Thyroid gland (tissue), 4 donors: ENCODE data around the gene ADCY1. TPM values are rescaled to one million over a fixed set of nuclear protein-coding genes. Genes with fewer than 3 reads are reported as not detected.

Experiments used
- DNase-seq, 2 donors: peaks; one replicate each; pipeline ENCODE4 v3.0.0-alpha.2; 2019
- H3K27ac ChIP-seq, 3 donors: fragments of 200-600 bp; sonication (generic); 1 replicate in 2 of 3; 2 replicates in 1 of 3; pipeline ENCODE4 v1.5.1; 2016 to 2019; ENCODE audit warnings: mild to moderate bottlenecking in 1 of 3, moderate library complexity in 1 of 3
- H3K27me3 ChIP-seq: fragments of 200-600 bp; sonication (generic); one replicate; pipeline ENCODE4 v1.5.1; 2019
- H3K36me3 ChIP-seq, 2 donors: fragments of 200-600 bp; sonication (generic); one replicate each; pipeline ENCODE4 v1.5.1; 2016 to 2019
- H3K4me1 ChIP-seq, 2 donors: fragments of 200-600 bp; sonication (generic); one replicate each; pipeline ENCODE4 v1.5.1; 2017 to 2019
- H3K4me3 ChIP-seq, 3 donors: fragments of 200-600 bp; sonication (generic); replicated peaks in 1 of 3; 1 replicate in 2 of 3; 2 replicates in 1 of 3; pipeline ENCODE4 v1.5.1; 2016; ENCODE audit warnings: mild to moderate bottlenecking in 1 of 3
- H3K9me3 ChIP-seq: fragments of 200-600 bp; sonication (generic); one replicate; pipeline ENCODE4 v1.5.1; 2017
- CTCF ChIP-seq, 6 experiments: fragments of 200-600 bp in 3 of 6; fragments of 450-650 bp in 3 of 6; sonication (generic) in 3 of 6; IDR thresholded peaks; one replicate each; pipeline ENCODE4 v1.5.1; 2016 to 2019; ENCODE audit warnings: antibody characterized with exemption in 6 of 6, mild to moderate bottlenecking in 2 of 6, inconsistent platforms in 1 of 6, moderate library complexity in 1 of 6
- POLR2A ChIP-seq, 2 donors: fragments of 450-650 bp; IDR thresholded peaks; one replicate each; pipeline ENCODE4 v1.6.1; 2017; ENCODE audit warnings: antibody characterized with exemption in 2 of 2, mild to moderate bottlenecking in 2 of 2, moderate library complexity in 1 of 2
- WGBS, 2 donors: methylation state at CpG; one replicate each; pipeline ENCODE4 v1.1.5; 2017; 5-methylcytosine and 5-hydroxymethylcytosine counted together
- intact Hi-C: fragments of 100-400 bp; cut with DNase I; formaldehyde crosslinking; loops from one replicate; pipeline ENCODE4 v1.15.1; 2023
- total RNA-seq, 4 donors: library from RNA; depleted of rRNA; stranded (reverse); fragments of >200 nt; gene quantifications; one replicate each; pipeline ENCODE4 v1.2.3, GENCODE V29; 2016

The ADCY1 gene
- total RNA-seq, 4 donors from 2014 or later: 5.8 to 11.6 (median 7.7) TPM

DNA sequence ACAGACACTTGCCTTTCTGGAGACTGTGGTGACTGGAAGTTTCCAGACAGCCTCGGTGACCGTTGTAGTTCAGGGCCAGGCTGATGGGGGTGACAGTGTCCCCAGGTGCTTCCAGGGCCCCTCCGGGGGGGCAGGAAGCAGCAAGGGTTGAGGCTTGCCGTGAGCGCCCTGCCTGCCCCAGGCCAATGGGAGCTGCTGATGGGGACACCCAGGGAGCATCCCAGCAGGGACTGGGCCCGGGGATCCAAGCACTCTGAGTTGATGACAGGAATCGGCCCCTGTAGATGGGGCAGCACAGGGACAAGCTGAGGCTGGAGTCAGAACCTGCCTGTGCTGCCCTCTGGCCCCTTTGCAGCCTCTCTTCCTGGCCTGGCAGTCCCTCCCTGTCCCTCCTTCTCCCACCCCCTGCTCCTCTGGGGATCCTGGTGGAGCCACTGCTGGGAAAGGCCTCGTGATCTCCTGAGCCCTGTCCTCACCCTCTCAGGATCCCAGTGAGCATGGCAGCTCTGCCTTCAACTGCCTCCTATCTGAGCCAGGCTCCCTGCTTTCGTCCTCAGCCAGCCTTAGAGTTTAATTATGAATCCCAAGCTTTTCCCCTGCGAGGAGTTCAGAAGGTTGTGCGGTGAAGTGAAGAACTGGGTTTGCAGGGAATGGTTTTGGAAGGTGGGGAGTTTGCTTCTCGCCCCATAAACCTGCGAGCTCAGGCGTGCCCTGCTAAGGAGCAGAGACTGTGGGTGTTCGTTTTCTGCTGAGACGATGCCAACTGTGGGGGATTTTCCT is 84.7 kb downstream of the ADCY1 start:
- no peak overlapping the region for H3K27ac ChIP-seq
- no peaks in the 10 kb centered on the region for H3K27me3 ChIP-seq
- H3K9me3 ChIP-seq: no peaks in the 10 kb centered on the region
- H3K36me3 ChIP-seq: no peaks in the 10 kb centered on the region
- intact Hi-C loops: no loop called here
- TF ChIP-seq CTCF (IDR thresholded peaks at IDR 0.05) (no peak), POLR2A (IDR thresholded peaks at IDR 0.05) (no peak)
- DNase-seq: no peak
- WGBS, 2 donors: 87 to 93% methylated on average over 12 to 16 of the region's 16 CpGs
- no peaks in the 10 kb centered on the region for H3K4me1 ChIP-seq
- H3K4me3 ChIP-seq: no peak overlapping the region

- H3K36me3 ChIP-seq: no peaks in the 10 kb centered on the region
- WGBS, 2 donors: 91 to 92% methylated on average over 10 of the region's 10 CpGs
- DNase-seq: no peak
Measured at GRCh38 chr7:45659496-45660139, 85.5 kb downstream of the ADCY1 start.

GRCh38 chr7:45660201-45660900 is 86.2 kb downstream of the ADCY1 start:
- Histone ChIP-seq H3K4me1 (no peaks in the 10 kb centered on the region), H3K9me3 (no peaks in the 10 kb centered on the region), H3K27ac (no peak overlapping the region), H3K27me3 (no peaks in the 10 kb centered on the region), H3K36me3 (no peaks in the 10 kb centered on the region), H3K4me3 (no peak overlapping the region)
- no peak for DNase-seq
- TF ChIP-seq POLR2A (IDR thresholded peaks at IDR 0.05): no peak
- no peak for TF ChIP-seq CTCF (IDR thresholded peaks at IDR 0.05)
- intact Hi-C loops: no loop called here
- WGBS, 2 donors: 88 to 93% methylated on average over 5 to 6 of the region's 6 CpGs

More at GRCh38 chr7:45659496-45660139, 85.5 kb downstream of the ADCY1 start:
- Histone ChIP-seq H3K9me3 (no peaks in the 10 kb centered on the region), H3K27me3 (no peaks in the 10 kb centered on the region), H3K27ac (no peak overlapping the region), H3K4me3 (no peak overlapping the region), H3K4me1 (no peaks in the 10 kb centered on the region)
- TF ChIP-seq CTCF (IDR thresholded peaks at IDR 0.05): no peak
- no peak for TF ChIP-seq POLR2A (IDR thresholded peaks at IDR 0.05)
- intact Hi-C loops: no loop called here

DNA sequence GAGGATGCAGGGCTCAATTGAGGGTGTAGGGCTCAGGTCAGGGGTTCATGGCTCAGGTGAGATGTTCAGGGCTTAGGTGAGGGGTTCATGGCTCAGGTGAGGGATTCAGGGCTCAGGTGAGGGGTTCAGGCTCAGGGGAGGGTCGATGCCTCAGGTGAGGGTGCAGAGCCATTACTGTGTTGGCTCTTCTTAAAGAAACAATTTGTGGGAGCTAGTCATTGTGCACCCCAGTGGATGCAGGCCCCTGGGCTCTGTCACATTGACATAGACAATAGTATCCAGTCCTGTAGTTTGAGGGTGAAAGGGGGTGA is 86.7 kb downstream of the ADCY1 start:
- H3K27me3 ChIP-seq: no peaks in the 10 kb centered on the region
- H3K4me1 ChIP-seq: no peaks in the 10 kb centered on the region
- no peak for DNase-seq
- no peak overlapping the region for H3K4me3 ChIP-seq
- H3K36me3 ChIP-seq: no peaks in the 10 kb centered on the region
- no peak overlapping the region for H3K27ac ChIP-seq
- no peaks in the 10 kb centered on the region for H3K9me3 ChIP-seq
- TF ChIP-seq POLR2A (IDR thresholded peaks at IDR 0.05) (no peak), CTCF (IDR thresholded peaks at IDR 0.05) (no peak)
- intact Hi-C loops: no loop called here
- WGBS, 2 donors: 67 to 79% methylated on average over 1 of the region's 1 CpG
